IPS-20b (cell line): ENCODE data around the gene NAV2.

Experiments
- H3K27ac ChIP-seq: one replicate; pipeline ENCODE4 v1.5.1; 2013; ENCODE audit warnings: low read length
- H3K27me3 ChIP-seq: 2 replicates; pipeline ENCODE4 v1.6.1; 2013; ENCODE audit warnings: mild to moderate bottlenecking, low read length, inconsistent platforms; ENCODE audit not compliant: insufficient read depth
- H3K36me3 ChIP-seq: 2 replicates; pipeline ENCODE4 v1.6.1; 2013; ENCODE audit warnings: low read depth, mild to moderate bottlenecking, inconsistent platforms, low read length, moderate library complexity; ENCODE audit not compliant: insufficient read depth
- H3K4me1 ChIP-seq: 2 replicates; pipeline ENCODE4 v1.6.1; 2013; ENCODE audit warnings: mild to moderate bottlenecking, control low read depth, inconsistent platforms, low read length, moderate library complexity; ENCODE audit not compliant: insufficient read depth
- H3K4me3 ChIP-seq: 2 replicates; pipeline ENCODE4 v1.5.1; 2013; ENCODE audit warnings: mild to moderate bottlenecking, low read length, inconsistent platforms
- H3K9ac ChIP-seq: 2 replicates; pipeline ENCODE4 v1.6.1; 2013; ENCODE audit warnings: low read depth, mild to moderate bottlenecking, inconsistent platforms, low read length, moderate library complexity
- H3K9me3 ChIP-seq: 2 replicates; pipeline ENCODE4 v1.6.1; 2013; ENCODE audit warnings: mild to moderate bottlenecking, low read depth, low read length, inconsistent platforms; ENCODE audit not compliant: insufficient read depth

Gene NAV2

GRCh38 chr11:19789245-19789644, 76.6 kb downstream of the NAV2 start:
- Histone ChIP-seq H3K4me1 (peaks cover 14% of the 10 kb centered on the region; the same call in 1 of the 2 replicates), H3K27ac (no peak overlapping the region), H3K36me3 (no peaks in the 10 kb centered on the region), H3K9me3 (no peaks in the 10 kb centered on the region), H3K4me3 (no peak overlapping the region), H3K27me3 (no peaks in the 10 kb centered on the region), H3K9ac (no peak overlapping the region)

DNA sequence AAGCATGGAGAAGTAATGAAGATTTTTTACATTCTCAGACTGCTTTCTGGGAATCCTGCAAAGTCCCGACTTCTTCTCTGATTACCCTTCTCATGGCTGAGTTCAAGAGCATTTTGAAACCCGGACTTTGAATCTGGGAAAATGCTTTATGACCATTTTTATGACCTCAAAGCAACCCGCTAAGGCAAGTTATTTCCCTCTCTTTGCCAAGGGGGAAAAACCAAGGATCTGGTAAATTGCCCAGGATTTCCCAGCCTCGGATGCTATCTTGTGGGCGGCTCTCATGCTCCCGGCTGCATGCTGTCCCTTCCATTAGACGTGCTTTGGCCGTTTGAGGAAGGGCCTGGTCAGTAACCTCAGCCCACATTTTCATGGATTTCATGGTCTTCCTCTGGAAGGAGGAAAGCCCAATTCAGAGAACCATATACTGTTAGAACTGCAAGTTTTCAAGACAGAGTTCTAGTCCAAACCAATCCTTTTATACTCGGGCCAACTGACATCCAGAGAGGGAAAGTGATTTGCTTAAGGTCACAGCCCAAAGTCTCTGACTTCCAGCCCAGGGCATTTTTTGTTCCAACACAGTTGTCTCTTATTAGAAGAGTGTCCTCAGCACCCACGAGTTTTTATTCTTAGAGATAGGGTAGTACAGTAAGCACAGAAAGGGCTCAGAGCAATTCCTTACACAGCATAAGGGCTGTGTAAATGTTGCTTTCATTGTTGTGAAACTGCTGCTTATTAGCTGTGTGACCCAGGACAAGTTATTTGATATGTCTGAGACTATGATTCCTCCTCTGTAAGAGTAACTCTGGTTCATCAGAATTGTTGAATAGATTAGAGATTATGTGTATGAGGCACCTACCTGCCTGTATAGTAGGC, 77.4 kb downstream of the NAV2 start:
- no peaks in the 10 kb centered on the region for H3K27me3 ChIP-seq
- H3K4me1 ChIP-seq = peaks cover 21% of the 10 kb centered on the region; the same call in 1 of the 2 replicates
- H3K9ac ChIP-seq = no peak overlapping the region
- no peak overlapping the region for H3K4me3 ChIP-seq
- H3K36me3 ChIP-seq = no peaks in the 10 kb centered on the region
- H3K27ac ChIP-seq = no peak overlapping the region
- H3K9me3 ChIP-seq = no peaks in the 10 kb centered on the region

- H3K4me3 ChIP-seq = no peak overlapping the region
- H3K27ac ChIP-seq = no peak overlapping the region
- peaks cover 24% of the 10 kb centered on the region; the same call in 1 of the 2 replicates for H3K4me1 ChIP-seq
- H3K9ac ChIP-seq = no peak overlapping the region
- H3K27me3 ChIP-seq = no peaks in the 10 kb centered on the region
- no peaks in the 10 kb centered on the region for H3K36me3 ChIP-seq
- H3K9me3 ChIP-seq = no peaks in the 10 kb centered on the region
Observed at GRCh38 chr11:19790831-19791552, 78.4 kb downstream of the NAV2 start.

GRCh38 chr11:19792510-19792909, 79.9 kb downstream of the NAV2 start:
- Histone ChIP-seq H3K4me1 (peaks cover 37% of the 10 kb centered on the region; the same call in 1 of the 2 replicates), H3K27ac (no peak overlapping the region), H3K36me3 (no peaks in the 10 kb centered on the region), H3K27me3 (no peaks in the 10 kb centered on the region), H3K4me3 (no peak overlapping the region), H3K9ac (0 out of 2 replicates have a peak overlapping the region, but pooled peaks have one; percentile 12), H3K9me3 (no peaks in the 10 kb centered on the region)

GRCh38 chr11:19793326-19793725, 80.7 kb downstream of the NAV2 start:
- H3K9me3 ChIP-seq = no peaks in the 10 kb centered on the region
- no peaks in the 10 kb centered on the region for H3K27me3 ChIP-seq
- H3K4me1 ChIP-seq = peaks cover 37% of the 10 kb centered on the region; the same call in 1 of the 2 replicates
- H3K9ac ChIP-seq = no peak overlapping the region
- H3K36me3 ChIP-seq = peaks cover 4% of the 10 kb centered on the region; the same call in 1 of the 2 replicates
- H3K27ac ChIP-seq = no peak overlapping the region
- no peak overlapping the region for H3K4me3 ChIP-seq

DNA sequence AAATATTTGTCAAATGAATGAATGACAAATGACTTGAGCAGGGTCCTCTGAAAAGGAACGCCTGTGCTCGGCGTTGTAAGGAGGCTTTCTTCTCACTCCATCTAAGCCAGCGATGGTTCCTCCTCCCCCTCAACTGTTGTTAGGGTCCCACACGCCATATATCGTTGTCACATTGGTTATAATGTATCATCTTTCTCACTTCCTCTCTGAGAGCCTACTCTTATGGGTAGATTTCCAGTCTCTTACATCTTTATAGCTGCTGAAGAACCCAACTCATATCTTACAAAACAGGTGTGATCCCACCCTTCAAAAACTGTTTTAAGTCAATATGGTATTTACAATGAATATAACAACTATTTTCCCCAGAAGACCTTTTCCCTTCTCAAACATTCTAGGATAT, 81.5 kb downstream of the NAV2 start:
- no peak overlapping the region for H3K4me3 ChIP-seq
- no peaks in the 10 kb centered on the region for H3K27me3 ChIP-seq
- H3K9ac ChIP-seq = no peak overlapping the region
- H3K27ac ChIP-seq = no peak overlapping the region
- peaks cover 6% of the 10 kb centered on the region; the same call in 1 of the 2 replicates for H3K36me3 ChIP-seq
- H3K9me3 ChIP-seq = no peaks in the 10 kb centered on the region
- H3K4me1 ChIP-seq = peaks cover 37% of the 10 kb centered on the region; the same call in 1 of the 2 replicates

- Histone ChIP-seq H3K27ac (no peak overlapping the region), H3K4me1 (peaks cover 33% of the 10 kb centered on the region; the same call in 1 of the 2 replicates), H3K9ac (no peak overlapping the region), H3K4me3 (no peak overlapping the region), H3K27me3 (no peaks in the 10 kb centered on the region), H3K36me3 (peaks cover 7% of the 10 kb centered on the region; the same call in 1 of the 2 replicates), H3K9me3 (no peaks in the 10 kb centered on the region)
Observed at GRCh38 chr11:19795082-19795481, 82.4 kb downstream of the NAV2 start.

DNA sequence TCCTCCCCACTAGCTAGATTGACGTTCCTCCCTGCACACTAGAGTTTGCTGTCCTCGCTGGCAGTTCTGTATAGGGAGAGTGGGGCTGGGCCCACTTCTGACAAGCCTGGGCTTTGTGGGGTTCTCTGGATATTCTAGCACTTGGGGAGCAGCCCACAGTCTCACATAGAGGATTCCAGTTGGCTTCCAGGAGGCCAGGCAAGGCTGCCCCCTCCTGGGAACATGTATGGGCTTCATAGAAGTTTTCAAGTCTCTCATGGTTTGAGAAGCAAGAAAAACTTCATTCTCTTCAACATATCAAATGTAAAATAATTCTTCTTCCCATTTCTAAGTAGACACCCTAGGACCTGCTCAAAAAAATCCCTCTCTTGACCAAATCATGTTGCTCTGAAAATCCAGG, 87.5 kb downstream of the NAV2 start:
- no peak overlapping the region for H3K27ac ChIP-seq
- no peaks in the 10 kb centered on the region for H3K27me3 ChIP-seq
- H3K4me1 ChIP-seq = peaks cover 41% of the 10 kb centered on the region; the same call in 1 of the 2 replicates
- H3K4me3 ChIP-seq = no peak overlapping the region
- H3K36me3 ChIP-seq = peaks cover 7% of the 10 kb centered on the region; the same call in 1 of the 2 replicates
- no peak overlapping the region for H3K9ac ChIP-seq
- H3K9me3 ChIP-seq = no peaks in the 10 kb centered on the region

- Histone ChIP-seq H3K27me3 (no peaks in the 10 kb centered on the region), H3K36me3 (peaks cover 11% of the 10 kb centered on the region; the same call in 1 of the 2 replicates), H3K4me3 (no peak overlapping the region), H3K9me3 (no peaks in the 10 kb centered on the region), H3K27ac (no peak overlapping the region), H3K4me1 (peaks cover 42% of the 10 kb centered on the region), H3K9ac (no peak overlapping the region)
Observed at GRCh38 chr11:19800714-19801519, 88.3 kb downstream of the NAV2 start.

DNA sequence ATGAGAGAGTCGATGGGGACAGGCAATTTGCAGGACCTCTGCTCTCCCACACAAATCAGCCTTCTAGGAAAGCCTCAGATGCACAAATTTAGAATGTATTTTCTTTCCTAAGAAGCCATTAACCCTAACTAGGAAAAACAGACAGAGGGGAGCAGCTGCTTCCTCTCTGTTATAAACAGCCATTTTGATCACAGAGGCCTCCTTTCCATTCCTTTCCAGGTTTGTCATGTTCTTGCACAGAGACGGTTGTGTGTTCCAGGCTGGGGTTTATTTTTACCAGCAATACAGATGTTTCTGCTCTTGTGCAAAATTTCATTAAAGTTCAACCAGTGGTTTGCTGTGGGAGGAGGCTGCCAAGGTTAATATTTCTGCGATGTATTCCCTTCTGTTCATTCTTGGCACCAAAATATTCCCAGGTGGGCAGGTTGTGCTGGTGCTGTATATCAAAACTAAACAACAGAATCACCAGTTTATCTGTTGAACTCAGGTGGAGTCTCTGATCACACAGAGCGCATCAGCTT, 90.2 kb downstream of the NAV2 start:
- H3K27ac ChIP-seq = peak overlapping the region; percentile 1
- no peak overlapping the region for H3K4me3 ChIP-seq
- H3K27me3 ChIP-seq = no peaks in the 10 kb centered on the region
- no peaks in the 10 kb centered on the region for H3K9me3 ChIP-seq
- peaks cover 39% of the 10 kb centered on the region for H3K4me1 ChIP-seq
- H3K36me3 ChIP-seq = peaks cover 13% of the 10 kb centered on the region; the same call in 1 of the 2 replicates
- H3K9ac ChIP-seq = peak overlapping the region; percentile 17; the same call in 1 of the 2 replicates

DNA sequence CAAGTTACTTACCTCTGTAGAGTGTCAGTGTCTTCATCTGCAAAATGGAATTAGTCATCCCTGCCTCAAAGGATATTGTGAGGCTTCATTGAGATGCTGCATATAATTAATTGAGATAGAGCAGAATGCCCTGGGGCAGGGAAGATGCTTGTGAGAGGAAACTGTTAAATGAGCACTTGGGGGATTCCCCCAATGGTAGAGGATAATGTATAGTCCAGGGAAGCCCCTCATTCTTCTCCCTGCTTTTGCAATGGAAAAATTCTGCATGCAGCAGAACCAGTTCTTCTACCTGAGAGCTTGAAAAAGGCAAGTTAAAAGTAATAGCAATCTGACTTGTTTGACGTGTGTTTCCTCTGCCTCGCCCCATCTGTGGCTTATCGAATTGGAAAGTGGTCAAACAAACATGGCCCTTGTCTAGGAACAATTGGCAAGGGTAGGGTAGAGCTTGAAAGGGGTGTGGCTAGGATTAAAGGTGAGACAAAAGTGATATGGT, 90.9 kb downstream of the NAV2 start:
- no peak overlapping the region for H3K4me3 ChIP-seq
- no peak overlapping the region for H3K27ac ChIP-seq
- H3K36me3 ChIP-seq = peaks cover 9% of the 10 kb centered on the region; the same call in 1 of the 2 replicates
- no peak overlapping the region; the same call in 1 of the 2 replicates for H3K9ac ChIP-seq
- no peaks in the 10 kb centered on the region for H3K9me3 ChIP-seq
- peaks cover 43% of the 10 kb centered on the region for H3K4me1 ChIP-seq
- no peaks in the 10 kb centered on the region for H3K27me3 ChIP-seq
